ENCODE results near the gene PADI4.

DNA sequence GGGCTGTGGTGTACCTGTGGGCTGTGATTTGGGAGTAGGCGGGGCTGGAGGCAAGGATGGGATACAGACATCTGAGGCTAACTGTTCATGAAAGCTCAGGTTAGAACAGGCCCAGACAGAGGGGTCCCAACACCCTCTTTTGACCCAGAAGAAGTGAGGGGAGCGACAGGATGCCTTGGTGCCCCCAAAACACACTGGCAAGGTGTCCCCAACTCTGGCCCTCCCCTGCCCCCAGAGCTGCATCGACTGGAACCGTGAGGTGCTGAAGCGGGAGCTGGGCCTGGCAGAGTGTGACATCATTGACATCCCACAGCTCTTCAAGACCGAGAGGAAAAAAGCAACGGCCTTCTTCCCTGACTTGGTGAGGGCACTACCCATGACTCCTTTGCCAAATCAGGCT lies 27.6 kb upstream of the PADI4 start:
- no peak for TF ChIP-seq TAF1 (IDR thresholded peaks at IDR 0.05; ENCODE audit: low read depth, low read length)
- no peak for TF ChIP-seq POU2F2 (IDR thresholded peaks at IDR 0.05; ENCODE audit: low read depth, low read length)
- TF ChIP-seq POLR2A (IDR thresholded peaks at IDR 0.05; ENCODE audit: low read depth, low read length) = no peak
- no peak for TF ChIP-seq POLR2AphosphoS5 (IDR thresholded peaks at IDR 0.05; ENCODE audit: low read depth, low read length)

All from GM12891 (cell line).